HCT116 (cell line): ENCODE measurements around the gene WIPI1.

Experiments used
- CTCF ChIP-seq, 3 experiments: fragments of 200-600 bp in 1 of 3; sonication (generic) in 1 of 3; IDR thresholded peaks in 2 of 3; conservative IDR thresholded peaks in 1 of 3; 2 replicates each; pipeline ENCODE4 v1.5.1; 2012 to 2017; ENCODE audit warnings: low read depth in 2 of 3, low read length in 2 of 3, antibody characterized with exemption in 1 of 3, borderline replicate concordance in 1 of 3, control low read depth in 1 of 3, mild to moderate bottlenecking in 1 of 3, mixed read lengths in 1 of 3, mixed run types in 1 of 3, moderate library complexity in 1 of 3; ENCODE audit not compliant: insufficient read depth in 1 of 3
- EZH2phosphoT487 ChIP-seq: fragments of 200-600 bp; IDR thresholded peaks from 2 replicates; pipeline ENCODE4 v1.6.1; 2018; ENCODE audit warnings: antibody characterized with exemption, borderline replicate concordance
- POLR2A ChIP-seq: IDR thresholded peaks from 2 replicates; pipeline ENCODE4 v1.7.0; 2011; ENCODE audit warnings: borderline replicate concordance; ENCODE audit not compliant: insufficient read depth, insufficient read length; ENCODE audit errors: extremely low read depth
- POLR2AphosphoS5 ChIP-seq: IDR thresholded peaks from 2 replicates; pipeline ENCODE4 v1.6.1; 2011; ENCODE audit warnings: mild to moderate bottlenecking, low read depth, low read length, moderate library complexity
- REST ChIP-seq: IDR thresholded peaks from 2 replicates; pipeline ENCODE4 v1.6.1; 2012; ENCODE audit warnings: low read depth

GRCh38 chr17:68390888-68391545 is 66.3 kb downstream of the WIPI1 start:
- TF ChIP-seq CTCF (IDR thresholded peaks at IDR 0.05 in 2 of 3, conservative IDR thresholded peaks at IDR 0.05 in 1 of 3; ENCODE audit: borderline replicate concordance in 1 of 3, insufficient read depth in 1 of 3, low read depth in 2 of 3, low read length in 2 of 3) (no peak), POLR2AphosphoS5 (no peak), POLR2A (no peak), REST (no peak), EZH2phosphoT487 (no peak)
